Measurements from ENCODE around the gene RIPOR3. TPM values are rescaled to one million over a fixed set of nuclear protein-coding genes. Genes with fewer than 3 reads are reported as not detected.
"Not testable (repeated sequence)": the region's sequence is repeated elsewhere in the genome, so short reads cannot be mapped to it uniquely, and the experiment has no call there.

Gene RIPOR3
- total RNA-seq, 1 donor from 2014 or later = 0.31 TPM

DNA sequence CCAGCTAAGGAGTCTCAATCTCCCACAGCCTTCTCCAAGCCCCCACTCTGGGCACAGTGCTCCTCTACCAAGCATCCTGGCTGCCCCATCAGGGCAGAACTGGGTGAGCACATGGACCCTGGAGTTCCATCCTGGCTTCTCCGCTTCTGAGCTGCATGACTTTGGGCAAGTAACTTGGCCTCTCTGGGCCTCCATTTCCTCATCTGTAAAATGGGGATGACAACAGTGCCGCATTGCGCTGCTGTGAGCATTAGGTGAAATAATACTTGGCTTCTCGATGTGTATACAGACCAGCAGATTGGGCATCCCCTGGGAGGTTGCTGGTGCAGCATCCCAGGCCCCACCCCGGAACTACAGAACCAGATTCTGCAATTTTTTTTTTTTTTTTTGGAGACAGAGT lies 8.3 kb upstream of the RIPOR3 start:
- H3K27me3 Mint-ChIP-seq = peaks cover 11% of the 10 kb centered on the region
- no peak overlapping the region for H3K27ac Mint-ChIP-seq
- H3K4me3 Mint-ChIP-seq (ENCODE audit: low read depth) = no peak overlapping the region
- H3K36me3 Mint-ChIP-seq (ENCODE audit: insufficient read depth) = no peaks in the 10 kb centered on the region
- TF ChIP-seq, protein P1, sequence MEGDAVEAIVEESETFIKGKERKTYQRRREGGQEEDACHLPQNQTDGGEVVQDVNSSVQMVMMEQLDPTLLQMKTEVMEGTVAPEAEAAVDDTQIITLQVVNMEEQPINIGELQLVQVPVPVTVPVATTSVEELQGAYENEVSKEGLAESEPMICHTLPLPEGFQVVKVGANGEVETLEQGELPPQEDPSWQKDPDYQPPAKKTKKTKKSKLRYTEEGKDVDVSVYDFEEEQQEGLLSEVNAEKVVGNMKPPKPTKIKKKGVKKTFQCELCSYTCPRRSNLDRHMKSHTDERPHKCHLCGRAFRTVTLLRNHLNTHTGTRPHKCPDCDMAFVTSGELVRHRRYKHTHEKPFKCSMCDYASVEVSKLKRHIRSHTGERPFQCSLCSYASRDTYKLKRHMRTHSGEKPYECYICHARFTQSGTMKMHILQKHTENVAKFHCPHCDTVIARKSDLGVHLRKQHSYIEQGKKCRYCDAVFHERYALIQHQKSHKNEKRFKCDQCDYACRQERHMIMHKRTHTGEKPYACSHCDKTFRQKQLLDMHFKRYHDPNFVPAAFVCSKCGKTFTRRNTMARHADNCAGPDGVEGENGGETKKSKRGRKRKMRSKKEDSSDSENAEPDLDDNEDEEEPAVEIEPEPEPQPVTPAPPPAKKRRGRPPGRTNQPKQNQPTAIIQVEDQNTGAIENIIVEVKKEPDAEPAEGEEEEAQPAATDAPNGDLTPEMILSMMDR (IDR thresholded peaks at IDR 0.05; ENCODE audit: unreplicated experiment) = no peak
- H3K9me3 Mint-ChIP-seq (ENCODE audit: low read depth) = no peaks in the 10 kb centered on the region
- H3K4me1 Mint-ChIP-seq (ENCODE audit: low read depth) = peaks cover 2% of the 10 kb centered on the region
- DNase-seq (ENCODE audit: low spot score, unreplicated experiment) = no peak

DNA sequence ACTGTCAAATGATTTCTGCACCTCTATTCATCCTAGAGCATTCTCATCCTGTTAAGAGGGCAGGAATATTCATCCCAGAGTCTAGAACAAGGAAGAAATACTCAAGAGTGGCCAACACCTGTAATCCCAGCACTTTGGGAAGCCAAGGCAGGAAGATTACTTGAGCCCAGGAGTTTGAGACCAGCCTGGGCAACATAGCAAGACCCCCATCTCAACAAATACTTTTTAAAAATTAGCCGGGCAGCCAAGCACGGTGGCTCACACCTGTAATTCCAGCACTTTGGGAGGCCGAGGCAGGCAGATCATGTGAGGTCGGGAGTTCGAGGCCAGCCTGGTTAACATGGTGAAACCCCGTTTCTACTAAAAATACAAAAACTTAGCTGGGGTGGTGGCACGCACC lies 6.9 kb upstream of the RIPOR3 start:
- not testable (repeated sequence) for H3K27me3 Mint-ChIP-seq; H3K27ac Mint-ChIP-seq; DNase-seq (ENCODE audit: low spot score, unreplicated experiment); H3K9me3 Mint-ChIP-seq (ENCODE audit: low read depth); H3K4me3 Mint-ChIP-seq (ENCODE audit: low read depth); H3K36me3 Mint-ChIP-seq (ENCODE audit: insufficient read depth); H3K4me1 Mint-ChIP-seq (ENCODE audit: low read depth)

GRCh38 chr20:50695135-50695872 lies 4.0 kb upstream of the RIPOR3 start:
- Mint-ChIP-seq H3K36me3 (ENCODE audit: insufficient read depth) (no peaks in the 10 kb centered on the region), H3K27me3 (peaks cover 24% of the 10 kb centered on the region)

DNA sequence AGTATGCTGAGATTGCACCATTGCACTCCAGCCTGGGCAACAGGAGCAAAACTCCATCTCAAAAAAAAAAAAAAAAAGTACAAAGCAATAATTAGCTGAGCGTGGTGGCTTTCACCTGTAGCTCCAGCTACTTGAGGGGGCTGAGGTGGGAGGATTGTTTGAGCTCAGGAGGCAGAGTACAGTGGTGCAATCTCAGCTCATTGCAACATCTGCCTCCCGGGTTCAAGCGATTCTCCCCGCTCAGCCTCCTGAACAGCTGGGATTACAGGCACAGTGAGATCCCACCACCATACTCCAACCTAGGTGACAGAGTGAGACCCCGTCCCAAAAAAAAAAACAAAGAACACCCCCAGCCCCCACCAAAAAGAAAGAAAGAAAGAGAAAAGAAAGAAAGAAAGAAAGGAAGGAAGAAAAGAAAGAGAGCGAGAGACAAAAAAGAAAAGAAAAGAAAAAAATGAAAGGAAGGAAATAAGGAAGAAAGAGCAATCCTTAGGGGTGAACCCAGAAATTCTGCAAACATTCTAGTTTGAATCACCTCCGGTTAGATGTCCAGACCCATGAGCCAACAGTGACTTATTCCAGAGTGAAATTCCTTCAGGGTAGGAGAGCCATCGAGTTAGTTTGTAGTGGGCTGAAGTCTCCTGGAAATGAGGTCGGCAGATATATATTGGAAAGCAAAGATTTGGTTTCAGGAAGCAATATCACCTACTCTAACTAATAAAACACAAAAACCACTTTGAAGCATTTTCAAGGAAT lies 3.2 kb upstream of the RIPOR3 start:
- no peaks in the 10 kb centered on the region for H3K36me3 Mint-ChIP-seq (ENCODE audit: insufficient read depth)

More at GRCh38 chr20:50695135-50695872, 4.0 kb upstream of the RIPOR3 start:
- TF ChIP-seq, protein P1 (IDR thresholded peaks at IDR 0.05; ENCODE audit: unreplicated experiment) = no peak
- DNase-seq (ENCODE audit: low spot score, unreplicated experiment) = no peak
- H3K27ac Mint-ChIP-seq = no peak overlapping the region
- H3K9me3 Mint-ChIP-seq (ENCODE audit: low read depth) = no peaks in the 10 kb centered on the region
- H3K4me3 Mint-ChIP-seq (ENCODE audit: low read depth) = no peak overlapping the region
- peaks cover 13% of the 10 kb centered on the region for H3K4me1 Mint-ChIP-seq (ENCODE audit: low read depth)

GRCh38 chr20:50693001-50693400 lies 1.7 kb upstream of the RIPOR3 start:
- no peak for DNase-seq (ENCODE audit: low spot score, unreplicated experiment)
- H3K27ac Mint-ChIP-seq = no peak overlapping the region
- TF ChIP-seq, protein P1 (IDR thresholded peaks at IDR 0.05; ENCODE audit: unreplicated experiment) = no peak
- peaks cover 13% of the 10 kb centered on the region for H3K4me1 Mint-ChIP-seq (ENCODE audit: low read depth)
- H3K36me3 Mint-ChIP-seq (ENCODE audit: insufficient read depth) = no peaks in the 10 kb centered on the region
- peaks cover 38% of the 10 kb centered on the region for H3K27me3 Mint-ChIP-seq
- no peak overlapping the region for H3K4me3 Mint-ChIP-seq (ENCODE audit: low read depth)
- H3K9me3 Mint-ChIP-seq (ENCODE audit: low read depth) = no peaks in the 10 kb centered on the region

More for the DNA sequence above, 3.2 kb upstream of the RIPOR3 start:
- Mint-ChIP-seq H3K27me3 (peaks cover 32% of the 10 kb centered on the region), H3K4me1 (ENCODE audit: low read depth) (peaks cover 13% of the 10 kb centered on the region), H3K9me3 (ENCODE audit: low read depth) (no peaks in the 10 kb centered on the region), H3K27ac (no peak overlapping the region), H3K4me3 (ENCODE audit: low read depth) (no peak overlapping the region)
- TF ChIP-seq, protein P1 (IDR thresholded peaks at IDR 0.05; ENCODE audit: unreplicated experiment) = no peak
- DNase-seq (ENCODE audit: low spot score, unreplicated experiment) = no peak

Measured in progenitor cell of endocrine pancreas (in vitro differentiated cells).